ENCODE results near the gene GSTM3. TPM values are rescaled to one million over a fixed set of nuclear protein-coding genes. Genes with fewer than 3 reads are reported as not detected.
A peak's percentile ranks its signal among the peaks of the same experiment; 100 is the strongest.

GSTM3 gene
- total and polyA plus RNA-seq, 2 of the 13 experiments (the other 11 are each of a cell fraction or from before 2014, with no cell fraction given): 127 to 142 TPM

DNA sequence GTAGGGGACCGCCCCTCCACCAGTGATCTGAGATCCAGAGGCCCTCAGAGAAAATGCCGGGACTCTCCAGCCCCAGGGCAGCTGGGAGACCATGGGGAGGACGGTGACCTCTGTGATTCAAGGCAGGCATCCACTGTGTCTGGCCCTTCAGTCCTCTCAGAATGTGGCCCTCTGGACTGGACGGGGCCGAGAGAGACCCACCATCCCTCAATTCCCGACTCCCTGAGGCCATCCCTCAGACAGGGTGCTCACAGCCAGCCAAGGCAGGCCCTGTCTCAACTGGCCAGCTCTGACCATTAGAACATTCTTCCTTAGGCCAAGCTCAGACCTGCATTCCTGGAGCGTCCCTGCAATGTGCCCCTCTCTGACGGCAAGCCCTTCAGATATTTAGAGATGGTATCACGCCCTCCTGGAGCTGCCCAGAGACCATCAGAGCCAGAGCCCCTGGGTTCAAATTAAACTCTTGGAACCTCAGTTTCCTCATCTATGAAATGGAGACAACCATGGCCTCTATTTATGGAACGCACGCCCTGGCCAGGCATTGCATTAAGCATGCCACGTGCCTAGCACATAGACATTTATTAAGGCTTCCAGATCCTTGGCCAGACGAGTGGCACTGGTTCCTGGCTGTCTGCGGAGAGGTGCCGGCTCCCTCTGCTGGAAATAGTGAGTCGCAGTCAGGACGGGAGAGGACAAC, 32.5 kb upstream of the GSTM3 start (continued):
- TF ChIP-seq CCAR2 (optimal IDR thresholded peaks at IDR 0.05; ENCODE audit: low read depth, low read length) (no peak), ZNF354B (CRISPR knock-in tag; IDR thresholded peaks at IDR 0.05) (no peak), ADNP (CRISPR knock-in tag; IDR thresholded peaks at IDR 0.05) (no peak), MIXL1 (CRISPR knock-in tag; IDR thresholded peaks at IDR 0.05) (peak; percentile 59; the same call in 1 of the 2 replicates), ZNF468 (CRISPR knock-in tag; IDR thresholded peaks at IDR 0.05) (no peak), ESRRA (CRISPR knock-in tag; IDR thresholded peaks at IDR 0.05; ENCODE audit: low read depth) (no peak), GATA4 (IDR thresholded peaks at IDR 0.05; ENCODE audit: borderline replicate concordance, low read depth) (no peak), ZNF777 (CRISPR knock-in tag; IDR thresholded peaks at IDR 0.05) (no peak), KLF15 (CRISPR knock-in tag; IDR thresholded peaks at IDR 0.05; ENCODE audit: borderline replicate concordance) (no peak), FOXK1 (CRISPR knock-in tag; IDR thresholded peaks at IDR 0.05; ENCODE audit: borderline replicate concordance, low read depth) (peak; percentile 30; the same call in 1 of the 2 replicates), ASH2L (IDR thresholded peaks at IDR 0.05; ENCODE audit: insufficient read length, low read depth, low read length) (no peak), SOX13 (IDR thresholded peaks at IDR 0.05) (no peak), SOX13 (CRISPR knock-in tag; conservative IDR thresholded peaks at IDR 0.05 in 1 of 2, IDR thresholded peaks at IDR 0.05 in 1 of 2) (0 out of 4 replicates have a peak, but pooled peaks of 1 of the 2 experiments have one; percentile 29), NFYB (CRISPR knock-in tag; IDR thresholded peaks at IDR 0.05) (no peak), IKZF1 (IDR thresholded peaks at IDR 0.05) (no peak), RNF2 (conservative IDR thresholded peaks at IDR 0.05; ENCODE audit: low read depth) (no peak), ELF4 (CRISPR knock-in tag; IDR thresholded peaks at IDR 0.05; ENCODE audit: borderline replicate concordance) (no peak), CEBPG (CRISPR knock-in tag; IDR thresholded peaks at IDR 0.05) (no peak), ATF1 (CRISPR knock-in tag; IDR thresholded peaks at IDR 0.05) (no peak), KLF12 (CRISPR knock-in tag; IDR thresholded peaks at IDR 0.05; ENCODE audit: borderline replicate concordance) (no peak), ZNF644 (CRISPR knock-in tag; IDR thresholded peaks at IDR 0.05; ENCODE audit: low read depth) (0 out of 2 replicates have a peak, but pooled peaks have one; percentile 18), ZNF891 (CRISPR knock-in tag; IDR thresholded peaks at IDR 0.05) (no peak), GPN1 (CRISPR knock-in tag; IDR thresholded peaks at IDR 0.05; ENCODE audit: borderline replicate concordance) (no peak), FOXM1 (CRISPR knock-in tag; IDR thresholded peaks at IDR 0.05) (no peak)
- TF ChIP-seq, protein P1, sequence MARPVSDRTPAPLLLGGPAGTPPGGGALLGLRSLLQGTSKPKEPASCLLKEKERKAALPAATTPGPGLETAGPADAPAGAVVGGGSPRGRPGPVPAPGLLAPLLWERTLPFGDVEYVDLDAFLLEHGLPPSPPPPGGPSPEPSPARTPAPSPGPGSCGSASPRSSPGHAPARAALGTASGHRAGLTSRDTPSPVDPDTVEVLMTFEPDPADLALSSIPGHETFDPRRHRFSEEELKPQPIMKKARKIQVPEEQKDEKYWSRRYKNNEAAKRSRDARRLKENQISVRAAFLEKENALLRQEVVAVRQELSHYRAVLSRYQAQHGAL (CRISPR knock-in tag; IDR thresholded peaks at IDR 0.05; ENCODE audit: not compliant biosample characterization): no peak
- TF ChIP-seq, protein P2, sequence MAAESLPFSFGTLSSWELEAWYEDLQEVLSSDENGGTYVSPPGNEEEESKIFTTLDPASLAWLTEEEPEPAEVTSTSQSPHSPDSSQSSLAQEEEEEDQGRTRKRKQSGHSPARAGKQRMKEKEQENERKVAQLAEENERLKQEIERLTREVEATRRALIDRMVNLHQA (CRISPR knock-in tag; IDR thresholded peaks at IDR 0.05): no peak
- TF ChIP-seq, protein P3, sequence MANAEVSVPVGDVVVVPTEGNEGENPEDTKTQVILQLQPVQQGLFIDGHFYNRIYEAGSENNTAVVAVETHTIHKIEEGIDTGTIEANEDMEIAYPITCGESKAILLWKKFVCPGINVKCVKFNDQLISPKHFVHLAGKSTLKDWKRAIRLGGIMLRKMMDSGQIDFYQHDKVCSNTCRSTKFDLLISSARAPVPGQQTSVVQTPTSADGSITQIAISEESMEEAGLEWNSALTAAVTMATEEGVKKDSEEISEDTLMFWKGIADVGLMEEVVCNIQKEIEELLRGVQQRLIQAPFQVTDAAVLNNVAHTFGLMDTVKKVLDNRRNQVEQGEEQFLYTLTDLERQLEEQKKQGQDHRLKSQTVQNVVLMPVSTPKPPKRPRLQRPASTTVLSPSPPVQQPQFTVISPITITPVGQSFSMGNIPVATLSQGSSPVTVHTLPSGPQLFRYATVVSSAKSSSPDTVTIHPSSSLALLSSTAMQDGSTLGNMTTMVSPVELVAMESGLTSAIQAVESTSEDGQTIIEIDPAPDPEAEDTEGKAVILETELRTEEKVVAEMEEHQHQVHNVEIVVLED (CRISPR knock-in tag; IDR thresholded peaks at IDR 0.05; ENCODE audit: borderline replicate concordance): no peak
- TF ChIP-seq, protein P4, sequence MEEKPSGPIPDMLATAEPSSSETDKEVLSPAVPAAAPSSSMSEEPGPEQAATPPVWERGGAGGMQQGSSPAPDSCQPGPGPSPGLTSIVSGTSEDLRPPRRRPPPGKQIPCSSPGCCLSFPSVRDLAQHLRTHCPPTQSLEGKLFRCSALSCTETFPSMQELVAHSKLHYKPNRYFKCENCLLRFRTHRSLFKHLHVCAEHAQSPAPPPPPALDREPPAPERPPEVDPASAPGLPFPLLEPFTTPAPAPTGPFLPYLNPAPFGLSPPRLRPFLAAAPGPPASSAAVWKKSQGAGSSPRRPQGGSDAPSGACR (CRISPR knock-in tag; IDR thresholded peaks at IDR 0.05): no peak

All from HepG2 (cell line).